Liver (tissue), 9 donors: ENCODE data around the gene ST6GALNAC2. TPM values are rescaled to one million over a fixed set of nuclear protein-coding genes. Genes with fewer than 3 reads are reported as not detected.

ENCODE experiments used
- DNase-seq: peaks from one replicate; pipeline ENCODE4 v3.0.0-alpha.2; 2017; ENCODE audit warnings: low spot score
- H3K27ac ChIP-seq, 2 donors: one replicate each; pipeline ENCODE4 v1.7.0; 2013; ENCODE audit warnings: inconsistent platforms in 2 of 2, low read length in 2 of 2, control low read depth in 1 of 2, low read depth in 1 of 2, mild to moderate bottlenecking in 1 of 2
- H3K27me3 ChIP-seq, 4 donors: one replicate each; pipeline versions ENCODE4 v1.6.1 to v1.7.0; 2013; ENCODE audit warnings: low read length in 3 of 4, inconsistent platforms in 1 of 4, mild to moderate bottlenecking in 1 of 4, moderate library complexity in 1 of 4; ENCODE audit not compliant: control insufficient read depth in 4 of 4, insufficient read depth in 4 of 4
- H3K36me3 ChIP-seq, 4 donors: one replicate each; pipeline versions ENCODE4 v1.6.1 to v1.7.0; 2013; ENCODE audit warnings: low read length in 3 of 4, mild to moderate bottlenecking in 3 of 4, low read depth in 1 of 4, moderate library complexity in 1 of 4; ENCODE audit not compliant: control insufficient read depth in 4 of 4, insufficient read depth in 3 of 4
- H3K4me1 ChIP-seq, 4 donors: one replicate each; pipeline versions ENCODE4 v1.6.1 to v1.7.0; 2013; ENCODE audit warnings: low read length in 3 of 4, mild to moderate bottlenecking in 3 of 4, moderate library complexity in 1 of 4; ENCODE audit not compliant: control insufficient read depth in 4 of 4, insufficient read depth in 4 of 4
- H3K4me3 ChIP-seq, 3 donors: one replicate each; pipeline versions ENCODE4 v1.6.1 to v1.7.0; 2013; ENCODE audit warnings: low read length in 3 of 3, control low read depth in 1 of 3, low read depth in 1 of 3, mild to moderate bottlenecking in 1 of 3
- H3K9ac ChIP-seq, 2 donors: one replicate each; pipeline ENCODE4 v1.7.0; 2013; ENCODE audit warnings: low read length in 2 of 2, mild to moderate bottlenecking in 2 of 2, moderate library complexity in 2 of 2, control low read depth in 1 of 2, low read depth in 1 of 2
- H3K9me3 ChIP-seq, 4 donors: one replicate each; pipeline versions ENCODE4 v1.6.1 to v1.7.0; 2013; ENCODE audit warnings: low read length in 3 of 4; ENCODE audit not compliant: control insufficient read depth in 4 of 4
- ATF3 ChIP-seq: IDR thresholded peaks from 2 replicates; pipeline ENCODE4 v1.6.1; 2016; ENCODE audit warnings: antibody characterized with exemption
- CTCF ChIP-seq: fragments of 150-350 bp; IDR thresholded peaks from 2 replicates; pipeline ENCODE4 v1.5.1; 2017; ENCODE audit warnings: improper control_type of control experiment, low read depth, low read length; ENCODE audit not compliant: missing input control
- EGR1 ChIP-seq, 2 donors: IDR thresholded peaks; 2 replicates each; pipeline ENCODE4 v1.6.1; 2016 to 2018; ENCODE audit warnings: antibody characterized with exemption in 2 of 2, low read depth in 2 of 2
- FOXA1 ChIP-seq: IDR thresholded peaks from 2 replicates; pipeline ENCODE4 v1.6.1; 2016; ENCODE audit warnings: antibody characterized with exemption
- FOXA2 ChIP-seq: IDR thresholded peaks from 2 replicates; pipeline ENCODE4 v1.6.1; 2016; ENCODE audit warnings: antibody characterized with exemption
- GABPA ChIP-seq, 2 donors: IDR thresholded peaks in 1 of 2; conservative IDR thresholded peaks in 1 of 2; 2 replicates each; pipeline ENCODE4 v1.6.1; 2016; ENCODE audit warnings: antibody characterized with exemption in 2 of 2, mild to moderate bottlenecking in 1 of 2, moderate library complexity in 1 of 2
- HNF4A ChIP-seq, 2 donors: conservative IDR thresholded peaks; 2 replicates each; pipeline ENCODE4 v1.6.1; 2016; ENCODE audit warnings: antibody characterized with exemption in 2 of 2, mild to moderate bottlenecking in 2 of 2
- HNF4G ChIP-seq: IDR thresholded peaks from 2 replicates; pipeline ENCODE4 v1.6.1; 2016; ENCODE audit warnings: antibody characterized with exemption
- JUND ChIP-seq, 2 donors: IDR thresholded peaks; 2 replicates each; pipeline ENCODE4 v1.6.1; 2016; ENCODE audit warnings: antibody characterized with exemption in 2 of 2
- MAX ChIP-seq: IDR thresholded peaks from 2 replicates; pipeline ENCODE4 v1.6.1; 2016; ENCODE audit warnings: antibody characterized with exemption
- NR2F2 ChIP-seq: IDR thresholded peaks from 2 replicates; pipeline ENCODE4 v1.6.1; 2016; ENCODE audit warnings: antibody characterized with exemption
- RAD21 ChIP-seq, 2 donors: IDR thresholded peaks; 2 replicates each; pipeline ENCODE4 v1.6.1; 2016; ENCODE audit warnings: antibody characterized with exemption in 2 of 2, mild to moderate bottlenecking in 2 of 2
- REST ChIP-seq: IDR thresholded peaks from 2 replicates; pipeline ENCODE4 v1.6.1; 2016; ENCODE audit warnings: antibody characterized with exemption, mild to moderate bottlenecking
- RXRA ChIP-seq, 2 donors: IDR thresholded peaks; 2 replicates each; pipeline ENCODE4 v1.6.1; 2017 to 2018; ENCODE audit warnings: antibody characterized with exemption in 2 of 2, mild to moderate bottlenecking in 1 of 2
- SP1 ChIP-seq: IDR thresholded peaks from 2 replicates; pipeline ENCODE4 v1.6.1; 2018; ENCODE audit warnings: antibody characterized with exemption, mild to moderate bottlenecking
- TAF1 ChIP-seq: conservative IDR thresholded peaks from 2 replicates; pipeline ENCODE4 v1.6.1; 2016; ENCODE audit warnings: antibody characterized with exemption, mild to moderate bottlenecking
- YY1 ChIP-seq: IDR thresholded peaks from 2 replicates; pipeline ENCODE4 v1.6.1; 2016; ENCODE audit warnings: antibody characterized with exemption, mild to moderate bottlenecking
- ZBTB33 ChIP-seq: IDR thresholded peaks from 2 replicates; pipeline ENCODE4 v1.6.1; 2016; ENCODE audit warnings: antibody characterized with exemption
- WGBS: extraction: QIAGEN DNeasy Blood & Tissue Kit; methylation state at CpG from one replicate; pipeline ENCODE4 v1.1.7; 2013; 5-methylcytosine and 5-hydroxymethylcytosine counted together
- polyA plus RNA-seq, 2 donors: library from polyadenylated mRNA; stranded (reverse) in 1 of 2; unstranded in 1 of 2; fragments of 200-250 nt in 1 of 2; fragments of >200 nt in 1 of 2; fragmentation: Nextera tagmentation in 1 of 2; extraction: Ambion mirVana in 1 of 2; gene quantifications; one replicate each; pipeline versions ENCODE4 v1.2.1 to v1.2.3, GENCODE V29; 2013 to 2015
- total RNA-seq, 2 donors: library from RNA; depleted of rRNA; stranded (reverse); fragments of >200 nt; gene quantifications; one replicate each; pipeline ENCODE4 v1.2.3, GENCODE V29; 2014
- donor health status: healthy.
- donor health status: healthy.
- donor health status: healthy.
- donor health status: healthy.
- donor health status: healthy.

ST6GALNAC2 gene
- total and polyA plus RNA-seq, 4 donors: 0.52 to 2.6 (median 1.1) TPM

GRCh38 chr17:76540381-76541300 is 45.0 kb downstream of the ST6GALNAC2 start:
- H3K9ac ChIP-seq: no peak overlapping the region
- no peaks in the 10 kb centered on the region for H3K9me3 ChIP-seq
- no peak overlapping the region for H3K27ac ChIP-seq
- WGBS: 23% methylated on average over 27 of the region's 27 CpGs
- no peak for TF ChIP-seq MAX
- no peak for TF ChIP-seq FOXA1
- TF ChIP-seq NR2F2: no peak
- peak; percentile 45 for TF ChIP-seq SP1
- TF ChIP-seq RAD21 (IDR thresholded peaks at IDR 0.05): peak in 1 of 2 donors; percentile 35
- TF ChIP-seq EGR1 (IDR thresholded peaks at IDR 0.05; ENCODE audit: low read depth in 2 of 2): no peak
- TF ChIP-seq RXRA (IDR thresholded peaks at IDR 0.05): no peak
- peak; percentile 48 to 50 for TF ChIP-seq JUND (IDR thresholded peaks at IDR 0.05)
- TF ChIP-seq CTCF: peak; percentile 11
- no peak for TF ChIP-seq HNF4G
- no peak for TF ChIP-seq FOXA2
- TF ChIP-seq YY1: no peak
- no peak for TF ChIP-seq ATF3
- TF ChIP-seq ZBTB33: no peak
- no peak for TF ChIP-seq TAF1
- no peak for TF ChIP-seq REST
- peak in 1 of 2 donors; percentile 11 for TF ChIP-seq HNF4A (conservative IDR thresholded peaks at IDR 0.05)
- no peak for TF ChIP-seq GABPA (IDR thresholded peaks at IDR 0.05 in 1 of 2, conservative IDR thresholded peaks at IDR 0.05 in 1 of 2)
- H3K27me3 ChIP-seq: no peaks in the 10 kb centered on the region
- peaks cover 7 to 22% (median 13%) of the 10 kb centered on the region in 4 donors for H3K4me1 ChIP-seq
- peak overlapping the region in 2 of 3 donors; percentile 9 to 14 for H3K4me3 ChIP-seq
- DNase-seq: peak; percentile 78
- no peaks in the 10 kb centered on the region for H3K36me3 ChIP-seq
